CD14-positive monocyte (primary cell): Measurements from ENCODE around the gene STXBP5. TPM values are rescaled to one million over a fixed set of nuclear protein-coding genes. Genes with fewer than 3 reads are reported as not detected.

Experiments
- DNase-seq, 3 donors: peaks; one replicate each; pipeline ENCODE4 v3.0.0-alpha.2; 2011 to 2022
- H2AFZ ChIP-seq: 2 replicates; pipeline ENCODE4 v1.6.0; 2012; ENCODE audit warnings: mild to moderate bottlenecking, low read depth, low read length, inconsistent platforms; ENCODE audit not compliant: insufficient read depth, poor library complexity, severe bottlenecking
- H3K27ac ChIP-seq, 2 donors: 1 replicate in 1 of 2; 2 replicates in 1 of 2; pipeline ENCODE4 v1.5.1; 2012 to 2013; ENCODE audit warnings: low read length in 2 of 2, control low read depth in 1 of 2, inconsistent platforms in 1 of 2, low read depth in 1 of 2, mild to moderate bottlenecking in 1 of 2
- H3K27me3 ChIP-seq, 2 donors: one replicate each; pipeline versions ENCODE4 v1.6.0 to v1.6.1; 2011 to 2013; ENCODE audit warnings: low read length in 2 of 2; ENCODE audit not compliant: control insufficient read depth in 2 of 2, insufficient read depth in 2 of 2
- H3K36me3 ChIP-seq, 2 donors: replicated peaks in 1 of 2; 1 replicate in 1 of 2; 2 replicates in 1 of 2; pipeline versions ENCODE4 v1.5.1 to v1.6.1; 2012 to 2013; ENCODE audit warnings: low read length in 2 of 2, control low read depth in 1 of 2, inconsistent platforms in 1 of 2, mild to moderate bottlenecking in 1 of 2; ENCODE audit not compliant: insufficient read depth in 2 of 2, control insufficient read depth in 1 of 2
- H3K4me1 ChIP-seq, 2 donors: 1 replicate in 1 of 2; 2 replicates in 1 of 2; pipeline versions ENCODE4 v1.5.1 to v1.6.1; 2012 to 2013; ENCODE audit warnings: low read length in 2 of 2, control low read depth in 1 of 2, inconsistent platforms in 1 of 2, mild to moderate bottlenecking in 1 of 2, moderate library complexity in 1 of 2; ENCODE audit not compliant: insufficient read depth in 2 of 2, control insufficient read depth in 1 of 2
- H3K4me2 ChIP-seq: replicated peaks from 2 replicates; pipeline ENCODE3; 2012; ENCODE audit warnings: low read length, moderate library complexity, mild to moderate bottlenecking; ENCODE audit not compliant: poor library complexity, severe bottlenecking; ENCODE audit errors: extremely low read depth
- H3K4me3 ChIP-seq, 3 experiments: fragments of 200-600 bp in 1 of 3; sonication (generic) in 1 of 3; replicated peaks in 1 of 3; 1 replicate in 2 of 3; 2 replicates in 1 of 3; pipeline ENCODE4 v1.5.1; 2011 to 2013; ENCODE audit warnings: low read length in 3 of 3, mild to moderate bottlenecking in 3 of 3, control low read depth in 2 of 3, low read depth in 2 of 3, inconsistent platforms in 1 of 3, moderate library complexity in 1 of 3
- H3K79me2 ChIP-seq: 2 replicates; pipeline ENCODE4 v1.6.0; 2012; ENCODE audit warnings: mild to moderate bottlenecking, control low read depth, inconsistent platforms, low read length, moderate library complexity; ENCODE audit not compliant: insufficient read depth
- H3K9ac ChIP-seq: 2 replicates; pipeline ENCODE4 v1.6.0; 2017; ENCODE audit warnings: low read length, mild to moderate bottlenecking; ENCODE audit not compliant: insufficient read depth, poor library complexity, severe bottlenecking
- H3K9me3 ChIP-seq, 2 donors: replicated peaks in 1 of 2; 1 replicate in 1 of 2; 2 replicates in 1 of 2; pipeline versions ENCODE4 v1.5.1 to v1.6.1; 2012 to 2013; ENCODE audit warnings: low read length in 2 of 2, control low read depth in 1 of 2; ENCODE audit not compliant: control insufficient read depth in 1 of 2, insufficient read depth in 1 of 2
- H4K20me1 ChIP-seq: 2 replicates; pipeline ENCODE4 v1.6.0; 2012; ENCODE audit warnings: mild to moderate bottlenecking, low read length, control low read depth, moderate library complexity; ENCODE audit not compliant: insufficient read depth
- H3K27ac Mint-ChIP-seq, 7 donors: one replicate each; pipeline ENCODE4 v1.8.0; 2020; ENCODE audit warnings: mild to moderate bottlenecking in 7 of 7, mixed read lengths in 7 of 7, moderate library complexity in 6 of 7, inconsistent platforms in 2 of 7
- H3K27me3 Mint-ChIP-seq, 3 donors: one replicate each; pipeline ENCODE4 v1.8.0; 2021 to 2022; ENCODE audit warnings: low read depth in 3 of 3, mild to moderate bottlenecking in 3 of 3, mixed read lengths in 3 of 3, moderate library complexity in 3 of 3, inconsistent platforms in 1 of 3
- H3K36me3 Mint-ChIP-seq, 2 donors: one replicate each; pipeline ENCODE4 v1.8.0; 2020; ENCODE audit warnings: mixed read lengths in 2 of 2, inconsistent platforms in 1 of 2, mild to moderate bottlenecking in 1 of 2
- H3K4me1 Mint-ChIP-seq: one replicate; pipeline ENCODE4 v1.8.0; 2020; ENCODE audit warnings: mild to moderate bottlenecking, mixed read lengths
- H3K4me3 Mint-ChIP-seq, 2 donors: one replicate each; pipeline ENCODE4 v1.8.0; 2020; ENCODE audit warnings: mild to moderate bottlenecking in 2 of 2, mixed read lengths in 2 of 2, moderate library complexity in 1 of 2
- H3K9me3 Mint-ChIP-seq, 7 donors: one replicate each; pipeline ENCODE4 v1.8.0; 2020 to 2022; ENCODE audit warnings: mixed read lengths in 7 of 7, mild to moderate bottlenecking in 6 of 7, moderate library complexity in 6 of 7, inconsistent platforms in 2 of 7
- CTCF ChIP-seq: fragments of 200-600 bp; IDR thresholded peaks from one replicate; pipeline ENCODE4 v1.8.0; 2022; ENCODE audit warnings: antibody characterized with exemption, mild to moderate bottlenecking
- WGBS: methylation state at CpG from one replicate; pipeline ENCODE4 v1.1.5; 2013; ENCODE audit warnings: missing lambda C conversion rate; ENCODE audit not compliant: insufficient coverage; 5-methylcytosine and 5-hydroxymethylcytosine counted together
- intact Hi-C, 2 donors: fragments of 100-400 bp; cut with micrococcal nuclease; formaldehyde crosslinking; loops; one replicate each; pipeline versions ENCODE4 v1.15.0 to v1.15.1; 2023
- polyA plus RNA-seq, 3 donors: library from polyadenylated mRNA; depleted of rRNA in 1 of 3; unstranded in 2 of 3; stranded (reverse) in 1 of 3; fragments of 300-500 nt in 2 of 3; fragments of >200 nt in 1 of 3; fragmentation: Illumina TruSeq in 2 of 3; gene quantifications; 1 replicate in 2 of 3; 2 replicates in 1 of 3; pipeline ENCODE4 v1.2.3, GENCODE V29; 2012 to 2021

STXBP5 gene
- polyA plus RNA-seq, 3 donors = 1.5 to 8.8 (median 2.0) TPM

DNA sequence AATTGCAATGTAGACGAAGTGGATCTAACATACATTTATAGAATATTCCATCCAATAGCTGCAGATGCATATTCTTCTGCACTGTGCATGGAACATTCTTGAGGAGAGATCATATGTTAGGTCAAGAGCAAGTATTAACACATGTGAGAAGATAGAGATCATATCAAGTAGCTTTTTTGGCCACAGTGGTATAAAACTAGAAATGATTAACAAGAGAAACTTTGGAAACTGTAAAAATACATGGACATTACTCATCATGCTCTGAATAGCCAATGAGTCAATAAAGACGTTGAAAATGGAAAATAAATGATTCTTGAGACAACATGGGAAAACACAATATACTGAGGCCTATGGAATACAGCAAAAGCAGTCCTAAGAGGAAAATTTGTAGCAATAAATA is 94.2 kb downstream of the STXBP5 start:
- Histone ChIP-seq H3K4me2 (no peak overlapping the region), H3K9ac (no peak overlapping the region), H3K4me3 (no peak overlapping the region), H3K4me1 (no peaks in the 10 kb centered on the region), H3K27ac (no peak overlapping the region), H4K20me1 (no peaks in the 10 kb centered on the region), H2AFZ (no peak overlapping the region), H3K79me2 (no peaks in the 10 kb centered on the region), H3K36me3 (peaks cover 10 to 55% of the 10 kb centered on the region in 2 donors), H3K27me3 (no peaks in the 10 kb centered on the region), H3K9me3 (peaks cover 15 to 47% of the 10 kb centered on the region in 2 donors)
- no CpG with 5 or more reads among the region's 2 CpGs for WGBS
- Mint-ChIP-seq H3K27me3 (no peaks in the 10 kb centered on the region), H3K4me1 (peaks cover 2% of the 10 kb centered on the region), H3K9me3 (peaks cover 22 to 43% (median 38%) of the 10 kb centered on the region in 7 donors), H3K27ac (no peak overlapping the region), H3K4me3 (no peak overlapping the region), H3K36me3 (peaks cover 37 to 62% of the 10 kb centered on the region in 2 donors)
- no peak for DNase-seq
- TF ChIP-seq CTCF = no peak
- intact Hi-C loops = no loop called here

GRCh38 chr6:147299035-147299434 is 94.8 kb downstream of the STXBP5 start:
- Histone ChIP-seq H3K79me2 (no peaks in the 10 kb centered on the region), H3K27ac (no peak overlapping the region), H3K9me3 (peaks cover 20 to 52% of the 10 kb centered on the region in 2 donors), H3K36me3 (peaks cover 12 to 55% of the 10 kb centered on the region in 2 donors), H3K27me3 (no peaks in the 10 kb centered on the region), H2AFZ (no peak overlapping the region), H3K4me3 (no peak overlapping the region), H3K4me2 (no peak overlapping the region), H3K9ac (no peak overlapping the region), H3K4me1 (no peaks in the 10 kb centered on the region), H4K20me1 (no peaks in the 10 kb centered on the region)
- H3K27me3 Mint-ChIP-seq = no peaks in the 10 kb centered on the region
- DNase-seq = no peak
- no peak overlapping the region for H3K27ac Mint-ChIP-seq
- peaks cover 25 to 47% (median 43%) of the 10 kb centered on the region in 7 donors for H3K9me3 Mint-ChIP-seq
- peaks cover 2% of the 10 kb centered on the region for H3K4me1 Mint-ChIP-seq
- WGBS = no CpG with 5 or more reads among the region's 3 CpGs
- TF ChIP-seq CTCF = no peak
- H3K4me3 Mint-ChIP-seq = no peak overlapping the region
- H3K36me3 Mint-ChIP-seq = peaks cover 39 to 63% of the 10 kb centered on the region in 2 donors
- intact Hi-C loops = no loop called here
